Large intestine (tissue), 3 donors: Measurements from ENCODE around the gene IL18R1. TPM values are rescaled to one million over a fixed set of nuclear protein-coding genes. Genes with fewer than 3 reads are reported as not detected.

Experiments used
- DNase-seq, 2 donors: peaks; one replicate each; pipeline versions ENCODE4 v3.0.0 to v3.0.0-alpha.2; 2013
- H3K27ac ChIP-seq: one replicate; pipeline ENCODE4 v1.5.1; 2013; ENCODE audit warnings: low read length
- H3K27me3 ChIP-seq: 2 replicates; pipeline ENCODE4 v1.6.1; 2013; ENCODE audit warnings: low read length; ENCODE audit not compliant: control insufficient read depth, insufficient read depth
- H3K36me3 ChIP-seq: 2 replicates; pipeline ENCODE4 v1.6.1; 2013; ENCODE audit warnings: low read length; ENCODE audit not compliant: control insufficient read depth, insufficient read depth
- H3K4me1 ChIP-seq: one replicate; pipeline ENCODE4 v1.6.1; 2013; ENCODE audit warnings: low read length; ENCODE audit not compliant: control insufficient read depth, insufficient read depth
- H3K4me3 ChIP-seq: one replicate; pipeline ENCODE4 v1.5.1; 2013; ENCODE audit warnings: low read length
- H3K9me3 ChIP-seq: one replicate; pipeline ENCODE4 v1.6.1; 2013; ENCODE audit warnings: mild to moderate bottlenecking, low read depth, low read length, moderate library complexity; ENCODE audit not compliant: control insufficient read depth
- WGBS: methylation state at CpG from one replicate; pipeline ENCODE4 v1.1.5; 2013; ENCODE audit warnings: low lambda C conversion rate; ENCODE audit not compliant: insufficient coverage; 5-methylcytosine and 5-hydroxymethylcytosine counted together
- polyA plus RNA-seq: library from polyadenylated mRNA; unstranded; fragments of 120-200 nt; gene quantifications from one replicate; pipeline ENCODE4 v1.2.1, GENCODE V29; 2013

Gene IL18R1
- polyA plus RNA-seq, 1 donor: 6.9 TPM

DNA sequence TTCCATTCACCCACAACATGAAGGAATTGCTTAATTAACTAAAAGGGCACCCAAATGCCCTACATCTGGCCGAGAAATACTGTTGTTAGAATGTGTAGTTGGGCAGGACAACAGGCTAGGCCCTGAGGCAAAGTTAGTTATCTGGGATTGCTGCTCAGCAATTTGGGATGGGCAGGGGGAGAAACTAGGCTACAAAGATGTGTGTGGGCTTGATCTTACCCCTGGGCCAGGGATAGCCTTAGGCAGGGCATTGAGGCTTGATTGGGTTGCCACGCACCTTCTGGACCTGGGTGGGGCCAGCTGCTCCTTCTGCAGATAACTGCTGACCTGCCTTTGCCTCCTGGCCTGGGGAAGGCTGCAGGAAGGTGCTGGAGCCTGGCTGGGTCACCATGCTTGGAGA, 76.8 kb downstream of the IL18R1 start:
- H3K4me3 ChIP-seq: no peak overlapping the region
- H3K27me3 ChIP-seq: peaks cover 2% of the 10 kb centered on the region
- H3K9me3 ChIP-seq: no peaks in the 10 kb centered on the region
- no peaks in the 10 kb centered on the region for H3K4me1 ChIP-seq
- DNase-seq: no peak
- no CpG with 5 or more reads among the region's 2 CpGs for WGBS
- no peaks in the 10 kb centered on the region for H3K36me3 ChIP-seq
- no peak overlapping the region for H3K27ac ChIP-seq

- no peaks in the 10 kb centered on the region for H3K4me1 ChIP-seq
- no peaks in the 10 kb centered on the region for H3K9me3 ChIP-seq
- H3K36me3 ChIP-seq: no peaks in the 10 kb centered on the region
- no peak for DNase-seq
- no peak overlapping the region for H3K4me3 ChIP-seq
- WGBS: 80% methylated on average over 2 of the region's 4 CpGs
- no peak overlapping the region for H3K27ac ChIP-seq
- H3K27me3 ChIP-seq: peaks cover 2% of the 10 kb centered on the region
Observed at GRCh38 chr2:102433973-102434654, 78.5 kb downstream of the IL18R1 start.

- no peaks in the 10 kb centered on the region for H3K4me1 ChIP-seq
- no peaks in the 10 kb centered on the region for H3K9me3 ChIP-seq
- no peaks in the 10 kb centered on the region for H3K36me3 ChIP-seq
- no peak overlapping the region for H3K4me3 ChIP-seq
- no peak for DNase-seq
- peaks cover 2% of the 10 kb centered on the region for H3K27me3 ChIP-seq
- no peak overlapping the region for H3K27ac ChIP-seq
- no CpG with 5 or more reads among the region's 2 CpGs for WGBS
Observed at GRCh38 chr2:102434655-102435381, 79.2 kb downstream of the IL18R1 start.

GRCh38 chr2:102435741-102436140, 80.1 kb downstream of the IL18R1 start:
- no peak overlapping the region for H3K4me3 ChIP-seq
- H3K9me3 ChIP-seq: no peaks in the 10 kb centered on the region
- no peak for DNase-seq
- no CpG with 5 or more reads among the region's 2 CpGs for WGBS
- H3K4me1 ChIP-seq: no peaks in the 10 kb centered on the region
- H3K27ac ChIP-seq: no peak overlapping the region
- H3K36me3 ChIP-seq: no peaks in the 10 kb centered on the region
- H3K27me3 ChIP-seq: peaks cover 7% of the 10 kb centered on the region

- DNase-seq: peak; percentile 7 to 8
- H3K4me1 ChIP-seq: no peaks in the 10 kb centered on the region
- no peak overlapping the region for H3K27ac ChIP-seq
Observed at GRCh38 chr2:102436323-102436722, 80.7 kb downstream of the IL18R1 start.

GRCh38 chr2:102437122-102437521, 81.5 kb downstream of the IL18R1 start:
- WGBS: no CpG with 5 or more reads among the region's 4 CpGs
- Histone ChIP-seq H3K36me3 (no peaks in the 10 kb centered on the region), H3K4me3 (no peak overlapping the region), H3K9me3 (no peaks in the 10 kb centered on the region), H3K27me3 (peaks cover 8% of the 10 kb centered on the region), H3K4me1 (no peaks in the 10 kb centered on the region), H3K27ac (no peak overlapping the region)
- no peak for DNase-seq

More at GRCh38 chr2:102436323-102436722, 80.7 kb downstream of the IL18R1 start:
- Histone ChIP-seq H3K27me3 (peaks cover 8% of the 10 kb centered on the region), H3K9me3 (no peaks in the 10 kb centered on the region), H3K4me3 (no peak overlapping the region), H3K36me3 (no peaks in the 10 kb centered on the region)
- WGBS: no CpG with 5 or more reads among the region's 3 CpGs

- no peak for DNase-seq
- WGBS: no CpG with 5 or more reads among the region's 3 CpGs
- H3K4me1 ChIP-seq: no peaks in the 10 kb centered on the region
- peaks cover 8% of the 10 kb centered on the region for H3K27me3 ChIP-seq
- no peaks in the 10 kb centered on the region for H3K36me3 ChIP-seq
- no peak overlapping the region for H3K4me3 ChIP-seq
- H3K9me3 ChIP-seq: no peaks in the 10 kb centered on the region
- H3K27ac ChIP-seq: no peak overlapping the region
Observed at GRCh38 chr2:102438111-102438510, 82.5 kb downstream of the IL18R1 start.

GRCh38 chr2:102438578-102438977, 83.0 kb downstream of the IL18R1 start:
- Histone ChIP-seq H3K27ac (no peak overlapping the region), H3K4me1 (no peaks in the 10 kb centered on the region), H3K27me3 (peaks cover 8% of the 10 kb centered on the region), H3K36me3 (no peaks in the 10 kb centered on the region), H3K4me3 (no peak overlapping the region), H3K9me3 (no peaks in the 10 kb centered on the region)
- no peak for DNase-seq
- WGBS: no CpG with 5 or more reads among the region's 2 CpGs

DNA sequence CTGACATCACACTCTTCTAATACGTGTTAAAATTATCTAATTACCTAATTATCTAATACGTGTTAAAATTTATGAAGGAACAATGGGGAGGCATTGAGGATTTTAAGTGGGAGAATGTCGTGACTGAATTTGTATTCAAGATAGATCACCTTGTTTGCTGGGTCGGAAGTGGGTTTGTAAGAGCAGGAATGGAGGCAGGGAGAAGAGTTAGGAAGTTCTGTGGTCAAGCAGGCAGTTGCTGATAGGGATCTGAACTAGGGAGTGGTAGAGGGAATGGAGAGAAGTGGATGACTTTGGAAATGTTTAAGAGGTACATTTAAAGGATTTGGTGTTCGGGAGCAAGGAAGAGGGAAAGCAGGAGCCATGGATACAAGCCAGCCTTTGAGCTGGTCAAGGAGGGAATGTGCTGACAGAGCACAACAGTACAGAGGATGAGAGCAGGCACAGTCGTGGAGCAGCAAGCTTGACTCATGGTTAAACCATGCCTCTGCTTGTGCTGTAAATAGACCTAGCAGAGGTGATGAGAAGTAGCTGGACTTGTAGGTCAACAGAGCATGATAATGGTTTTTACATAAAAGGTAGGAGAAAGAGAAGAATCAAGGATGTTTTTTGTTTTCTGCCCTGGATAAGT, 83.6 kb downstream of the IL18R1 start:
- peak; percentile 17 to 34 for DNase-seq
- Histone ChIP-seq H3K4me3 (no peak overlapping the region), H3K4me1 (no peaks in the 10 kb centered on the region), H3K27me3 (peaks cover 8% of the 10 kb centered on the region), H3K36me3 (no peaks in the 10 kb centered on the region), H3K9me3 (no peaks in the 10 kb centered on the region), H3K27ac (no peak overlapping the region)
- WGBS: 73% methylated on average over 5 of the region's 6 CpGs

- no peak overlapping the region for H3K27ac ChIP-seq
- peak; percentile 16 to 26 for DNase-seq
- no peaks in the 10 kb centered on the region for H3K9me3 ChIP-seq
- peaks cover 6% of the 10 kb centered on the region for H3K27me3 ChIP-seq
- WGBS: 0% methylated on average over 1 of the region's 13 CpGs
- no peaks in the 10 kb centered on the region for H3K36me3 ChIP-seq
- H3K4me3 ChIP-seq: no peak overlapping the region
- H3K4me1 ChIP-seq: no peaks in the 10 kb centered on the region
Observed at GRCh38 chr2:102442967-102443828, 87.6 kb downstream of the IL18R1 start.
